Chondrocyte (in vitro differentiated cells): ENCODE data around the gene C12orf57. TPM values are rescaled to one million over a fixed set of nuclear protein-coding genes. Genes with fewer than 3 reads are reported as not detected.

Source experiments
- DNase-seq: peaks from one replicate; pipeline ENCODE4 v3.0.0; 2021; ENCODE audit warnings: mixed read lengths, low spot score
- H3K27ac Mint-ChIP-seq: one replicate; pipeline ENCODE4 v1.8.0; 2021; ENCODE audit warnings: mild to moderate bottlenecking, moderate library complexity, mixed read lengths; ENCODE audit not compliant: unreplicated experiment
- H3K27me3 Mint-ChIP-seq: 2 replicates; pipeline ENCODE4 v1.8.0; 2021; ENCODE audit warnings: low read depth, mixed read lengths
- H3K36me3 Mint-ChIP-seq: 2 replicates; pipeline ENCODE4 v1.8.0; 2021; ENCODE audit warnings: low read depth, mixed read lengths
- H3K4me1 Mint-ChIP-seq: 2 replicates; pipeline ENCODE4 v1.8.0; 2021; ENCODE audit warnings: low read depth, mild to moderate bottlenecking, mixed read lengths
- H3K4me3 Mint-ChIP-seq: one replicate; pipeline ENCODE4 v1.8.0; 2021; ENCODE audit warnings: mild to moderate bottlenecking, moderate library complexity, mixed read lengths; ENCODE audit not compliant: unreplicated experiment
- H3K9me3 Mint-ChIP-seq: 2 replicates; pipeline ENCODE4 v1.8.0; 2021; ENCODE audit warnings: low read depth, mixed read lengths
- microRNA-seq: library from miRNA; unstranded; fragments of <30 nt; microRNA quantifications from one replicate; pipeline ENCODE4 v1.2.0, GENCODE V29; 2020; ENCODE audit warnings: borderline number of aligned reads
- total RNA-seq: library from RNA; stranded (reverse); gene quantifications from 3 replicates; pipeline ENCODE4 v1.2.1, GENCODE V29; 2021
- TF ChIP-seq, protein P1 (sequence below): fragments of 200-600 bp; sonication (generic); IDR thresholded peaks from 2 replicates; pipeline ENCODE4 v1.5.0; 2021; ENCODE audit warnings: antibody characterized with exemption, mild to moderate bottlenecking, moderate library complexity

The C12orf57 gene
- total RNA-seq, 1 donor from 2014 or later, result 233 TPM

DNA sequence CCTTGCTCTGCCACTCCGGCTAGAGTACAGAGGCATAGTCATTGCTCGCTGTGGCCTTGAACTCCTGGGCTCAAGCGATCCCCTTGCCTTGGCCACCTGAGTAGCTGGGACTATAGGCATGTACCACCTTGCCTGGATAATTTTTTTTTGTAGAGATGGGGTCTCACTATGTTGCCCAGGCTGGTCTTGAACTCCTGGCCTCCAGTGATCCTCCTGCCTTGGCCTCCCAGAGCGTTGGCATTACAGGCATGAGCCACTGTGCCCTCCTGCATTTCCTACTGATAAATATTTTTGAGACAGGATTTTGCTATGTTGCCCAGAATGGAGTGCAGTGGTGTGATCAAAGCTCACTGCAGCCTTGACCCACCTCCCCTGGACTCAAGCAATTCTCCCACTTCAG is 36.3 kb downstream of the C12orf57 start:
- Mint-ChIP-seq H3K9me3 (no peaks in the 10 kb centered on the region), H3K27me3 (no peaks in the 10 kb centered on the region), H3K27ac (no peak overlapping the region), H3K4me1 (no peaks in the 10 kb centered on the region), H3K4me3 (no peak overlapping the region), H3K36me3 (peaks cover 22% of the 10 kb centered on the region)
- TF ChIP-seq, protein P1, sequence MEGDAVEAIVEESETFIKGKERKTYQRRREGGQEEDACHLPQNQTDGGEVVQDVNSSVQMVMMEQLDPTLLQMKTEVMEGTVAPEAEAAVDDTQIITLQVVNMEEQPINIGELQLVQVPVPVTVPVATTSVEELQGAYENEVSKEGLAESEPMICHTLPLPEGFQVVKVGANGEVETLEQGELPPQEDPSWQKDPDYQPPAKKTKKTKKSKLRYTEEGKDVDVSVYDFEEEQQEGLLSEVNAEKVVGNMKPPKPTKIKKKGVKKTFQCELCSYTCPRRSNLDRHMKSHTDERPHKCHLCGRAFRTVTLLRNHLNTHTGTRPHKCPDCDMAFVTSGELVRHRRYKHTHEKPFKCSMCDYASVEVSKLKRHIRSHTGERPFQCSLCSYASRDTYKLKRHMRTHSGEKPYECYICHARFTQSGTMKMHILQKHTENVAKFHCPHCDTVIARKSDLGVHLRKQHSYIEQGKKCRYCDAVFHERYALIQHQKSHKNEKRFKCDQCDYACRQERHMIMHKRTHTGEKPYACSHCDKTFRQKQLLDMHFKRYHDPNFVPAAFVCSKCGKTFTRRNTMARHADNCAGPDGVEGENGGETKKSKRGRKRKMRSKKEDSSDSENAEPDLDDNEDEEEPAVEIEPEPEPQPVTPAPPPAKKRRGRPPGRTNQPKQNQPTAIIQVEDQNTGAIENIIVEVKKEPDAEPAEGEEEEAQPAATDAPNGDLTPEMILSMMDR, result no peak
- no peak for DNase-seq

DNA sequence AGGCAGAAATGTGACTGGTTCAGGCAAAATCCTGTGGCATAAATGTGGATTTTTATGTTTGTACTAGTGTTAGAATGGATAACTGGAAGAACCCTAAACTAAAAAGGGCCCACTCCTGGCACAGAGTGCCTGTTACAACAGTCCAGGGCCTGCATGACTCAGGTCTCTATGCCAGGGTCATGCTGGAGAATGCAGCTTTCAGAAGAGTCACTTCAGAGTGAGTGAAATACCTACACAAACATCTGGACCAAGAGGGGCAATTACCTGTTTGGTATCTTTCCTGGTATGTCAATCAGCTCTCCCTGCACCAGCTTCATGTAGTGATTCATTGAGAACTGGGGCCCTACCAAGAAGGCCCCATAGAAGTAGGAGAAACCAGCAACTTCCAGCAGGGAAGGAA is 36.9 kb downstream of the C12orf57 start:
- no peak overlapping the region for H3K27ac Mint-ChIP-seq

DNA sequence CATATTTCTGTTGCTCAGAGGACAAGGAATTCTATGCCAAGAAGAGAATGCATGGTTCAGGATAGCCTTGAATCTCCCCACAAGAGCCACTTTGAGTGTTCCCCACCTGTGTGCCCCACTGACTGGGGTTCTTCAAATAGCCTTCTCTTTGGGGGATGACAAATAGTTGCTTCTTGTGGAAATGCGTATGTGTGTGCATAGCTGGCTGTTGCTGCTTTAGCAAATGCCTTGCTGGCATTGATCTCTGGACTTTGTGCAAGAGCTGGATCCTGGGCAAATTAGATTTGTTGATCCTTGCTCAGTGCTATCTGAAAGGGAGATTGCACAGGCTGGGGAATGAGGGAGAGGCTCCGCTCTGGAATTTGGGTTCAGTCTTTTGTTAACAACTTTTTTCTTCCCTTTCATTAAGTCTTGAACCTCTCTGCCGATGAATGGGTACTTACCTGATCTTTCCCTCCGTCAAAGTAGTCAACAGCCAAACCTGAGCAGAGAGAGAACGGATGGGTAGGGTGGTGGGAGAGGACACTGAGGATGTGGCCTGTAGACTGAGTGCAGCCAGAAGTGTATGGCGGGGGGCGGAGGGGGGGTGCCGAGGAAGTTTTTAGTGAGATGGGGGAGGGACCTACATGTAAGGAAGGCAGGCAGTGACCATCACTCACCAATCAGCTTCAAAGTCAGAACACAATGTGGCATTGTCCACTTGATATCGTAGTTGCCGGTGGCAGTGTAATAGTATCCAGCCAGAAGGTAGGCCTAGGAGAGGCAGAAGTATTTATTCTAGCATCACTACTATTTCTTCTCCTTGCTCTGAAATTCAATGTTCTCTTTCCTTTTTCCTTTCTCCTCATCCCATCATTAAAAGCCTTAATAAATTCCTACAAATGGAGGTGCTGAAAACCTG is 37.6 kb downstream of the C12orf57 start:
- no peaks in the 10 kb centered on the region for H3K27me3 Mint-ChIP-seq

More for the DNA sequence above, 36.9 kb downstream of the C12orf57 start:
- peaks cover 21% of the 10 kb centered on the region for H3K36me3 Mint-ChIP-seq
- H3K9me3 Mint-ChIP-seq, result no peaks in the 10 kb centered on the region
- H3K4me3 Mint-ChIP-seq, result no peak overlapping the region
- DNase-seq, result no peak
- no peaks in the 10 kb centered on the region for H3K27me3 Mint-ChIP-seq
- no peaks in the 10 kb centered on the region for H3K4me1 Mint-ChIP-seq
- TF ChIP-seq, protein P1, result no peak

DNA sequence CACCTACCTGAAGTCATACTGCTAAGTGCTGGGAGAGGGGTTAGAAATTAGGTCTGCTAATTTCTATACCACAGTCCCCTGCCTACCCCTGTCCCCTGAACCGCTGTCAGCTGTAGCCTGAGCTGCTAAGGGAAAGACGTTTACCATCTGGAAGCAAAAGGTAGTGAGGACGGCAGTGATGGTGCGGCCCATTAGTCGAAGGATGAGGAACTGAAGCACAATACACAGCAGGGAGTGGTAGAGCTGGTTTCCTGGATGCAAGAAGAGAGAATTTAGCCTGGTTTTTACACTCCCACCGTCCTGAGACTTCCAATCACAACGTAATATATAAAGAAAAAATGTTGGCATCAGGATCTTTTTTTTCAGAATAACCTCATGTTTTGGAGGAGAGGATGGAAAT is 38.7 kb downstream of the C12orf57 start:
- no peaks in the 10 kb centered on the region for H3K27me3 Mint-ChIP-seq
- H3K4me1 Mint-ChIP-seq, result no peaks in the 10 kb centered on the region
- no peak overlapping the region for H3K27ac Mint-ChIP-seq
- TF ChIP-seq, protein P1, result no peak
- peaks cover 11% of the 10 kb centered on the region for H3K36me3 Mint-ChIP-seq
- H3K4me3 Mint-ChIP-seq, result no peak overlapping the region
- no peaks in the 10 kb centered on the region for H3K9me3 Mint-ChIP-seq
- DNase-seq, result no peak

More for the DNA sequence above, 37.6 kb downstream of the C12orf57 start:
- H3K4me3 Mint-ChIP-seq, result no peak overlapping the region
- no peak for DNase-seq
- no peak overlapping the region for H3K27ac Mint-ChIP-seq
- no peaks in the 10 kb centered on the region for H3K4me1 Mint-ChIP-seq
- H3K36me3 Mint-ChIP-seq, result peaks cover 17% of the 10 kb centered on the region
- no peaks in the 10 kb centered on the region for H3K9me3 Mint-ChIP-seq
- TF ChIP-seq, protein P1, result no peak

DNA sequence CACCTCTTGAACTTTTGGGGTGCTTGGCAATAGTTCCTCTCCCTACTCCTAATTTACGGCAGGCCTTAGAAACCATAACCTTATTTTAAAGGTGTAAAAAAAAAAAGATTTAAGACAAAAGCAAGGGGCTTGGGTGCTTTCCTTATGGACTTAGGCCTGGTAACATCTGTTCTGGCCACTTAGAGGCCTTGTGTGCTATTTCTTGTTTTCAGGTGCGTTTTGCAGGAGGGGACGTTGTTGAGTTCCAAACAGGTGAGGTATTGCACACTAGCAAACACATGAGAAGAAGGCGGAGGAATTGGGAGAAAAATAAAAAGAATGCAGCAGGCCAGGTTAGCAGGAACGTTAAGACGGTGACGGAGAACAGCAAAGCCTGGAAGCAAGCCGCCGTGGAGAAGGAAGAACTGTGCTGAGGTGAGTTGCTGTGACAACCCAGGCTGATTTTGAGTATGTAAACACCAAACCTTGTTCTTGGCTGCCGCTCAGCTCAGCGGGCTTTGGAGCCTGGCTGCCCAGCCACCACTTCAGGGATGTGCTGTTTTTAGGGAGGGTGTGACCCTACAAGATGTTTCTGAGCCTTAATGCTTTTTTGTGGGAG is 44.2 kb downstream of the C12orf57 start:
- Mint-ChIP-seq H3K27ac (no peak overlapping the region), H3K9me3 (no peaks in the 10 kb centered on the region), H3K36me3 (peaks cover 4% of the 10 kb centered on the region), H3K4me3 (no peak overlapping the region), H3K27me3 (no peaks in the 10 kb centered on the region), H3K4me1 (no peaks in the 10 kb centered on the region)
- no peak for DNase-seq
- TF ChIP-seq, protein P1, result no peak

Small RNA genes within 50 kb of the gene (microRNA-seq; reads per million reads assigned to microRNA genes)
- gene MIR141 (4.4 reads per million), gene MIR200C (83.6 reads per million, percentile 55 among the genes with 10 or more reads in this experiment)

Other genes with a start within 250 kb of the C12orf57 start
- 3.2 to 9.3 TPM (median 4.4 TPM) in 3 replicates for gene PIANP, start 243.2 kb upstream of the C12orf57 start, total RNA-seq
- gene COPS7A, start 220.0 kb upstream of the C12orf57 start, total RNA-seq, result 57.0 to 74.4 TPM (median 59.3 TPM) in 3 replicates
- 161 to 172 TPM (median 163 TPM) in 3 replicates for gene MLF2, start 190.9 kb upstream of the C12orf57 start, total RNA-seq
- gene PTMS, start 177.7 kb upstream of the C12orf57 start, total RNA-seq, result 413 to 493 TPM (median 463 TPM) in 3 replicates
- gene LAG3, start 171.5 kb upstream of the C12orf57 start, total RNA-seq, result 0.56 to 1.7 TPM (median 1.0 TPM) in 3 replicates
- gene CD4, start 154.5 kb upstream of the C12orf57 start, total RNA-seq, result 0.70 to 1.2 TPM (median 0.72 TPM) in 3 replicates
- gene GPR162, start 122.2 kb upstream of the C12orf57 start, total RNA-seq, result 3.2 to 4.6 TPM (median 4.2 TPM) in 3 replicates
- gene P3H3, start 115.6 kb upstream of the C12orf57 start, total RNA-seq, result 109 to 116 TPM (median 114 TPM) in 3 replicates
- 10.2 to 11.5 TPM (median 10.9 TPM) in 3 replicates for gene GNB3, start 103.1 kb upstream of the C12orf57 start, total RNA-seq
- 4.1 to 7.5 TPM (median 5.6 TPM) in 3 replicates for gene CDCA3, start 92.7 kb upstream of the C12orf57 start, total RNA-seq
- gene USP5, start 91.9 kb upstream of the C12orf57 start, total RNA-seq, result 103 to 147 TPM (median 106 TPM) in 3 replicates
- 430 to 562 TPM (median 551 TPM) in 3 replicates for gene TPI1, start 76.5 kb upstream of the C12orf57 start, total RNA-seq
- gene SPSB2, start 70.7 kb upstream of the C12orf57 start, total RNA-seq, result 7.6 to 11.8 TPM (median 7.9 TPM) in 3 replicates
- 6.3 to 9.3 TPM (median 7.6 TPM) in 3 replicates for gene LRRC23, start 39.2 kb upstream of the C12orf57 start, total RNA-seq
- gene ENO2, start 29.4 kb upstream of the C12orf57 start, total RNA-seq, result 22.2 to 60.8 TPM (median 58.6 TPM) in 3 replicates
- 103 to 110 TPM (median 106 TPM) in 3 replicates for gene ATN1, start 16.1 kb upstream of the C12orf57 start, total RNA-seq
- gene RNU7-1, start 206 bp upstream of the C12orf57 start, total RNA-seq, result not detected in 3 replicates
- 0.51 to 0.65 TPM in 2 of 3 replicates, not detected in the other for gene PTPN6, start 7.3 kb downstream of the C12orf57 start, total RNA-seq
- gene PHB2, start 26.6 kb downstream of the C12orf57 start, total RNA-seq, result 129 to 135 TPM (median 129 TPM) in 3 replicates
- 25.0 to 35.1 TPM (median 26.5 TPM) in 3 replicates for gene EMG1, start 26.9 kb downstream of the C12orf57 start, total RNA-seq
- gene LPCAT3, start 74.5 kb downstream of the C12orf57 start, total RNA-seq, result 18.8 to 22.1 TPM (median 19.4 TPM) in 3 replicates
- 20.8 to 24.2 TPM (median 22.8 TPM) in 3 replicates for gene C1S, start 116.7 kb downstream of the C12orf57 start, total RNA-seq
- gene C1R, start 148.4 kb downstream of the C12orf57 start, total RNA-seq, result 19.7 to 21.9 TPM (median 19.8 TPM) in 3 replicates
- 20.3 to 21.0 TPM (median 20.4 TPM) in 3 replicates for gene C1RL, start 165.2 kb downstream of the C12orf57 start, total RNA-seq
- gene RBP5, start 184.9 kb downstream of the C12orf57 start, total RNA-seq, result not detected in 3 replicates
- 15.5 to 19.9 TPM (median 18.2 TPM) in 3 replicates for gene CLSTN3, start 186.3 kb downstream of the C12orf57 start, total RNA-seq
- 25.1 to 26.0 TPM (median 25.5 TPM) in 3 replicates for gene PEX5, start 245.7 kb downstream of the C12orf57 start, total RNA-seq